Gastroesophageal sphincter (tissue), 3 donors: ENCODE results near the gene BMPR2.

Source experiments
- EP300 ChIP-seq: sonication (generic); formaldehyde crosslinking; IDR thresholded peaks from one replicate; pipeline ENCODE4 v1.6.1; 2017; ENCODE audit warnings: antibody characterized with exemption, mild to moderate bottlenecking
- POLR2A ChIP-seq, 2 donors: fragments of 450-650 bp; IDR thresholded peaks; one replicate each; pipeline ENCODE4 v1.6.1; 2017; ENCODE audit warnings: antibody characterized with exemption in 2 of 2, mild to moderate bottlenecking in 2 of 2, moderate library complexity in 1 of 2
- TF ChIP-seq, protein P1 (sequence below), 4 experiments: fragments of 200-600 bp in 2 of 4; fragments of 450-650 bp in 2 of 4; sonication (generic) in 1 of 4; IDR thresholded peaks; one replicate each; pipeline ENCODE4 v1.5.1; 2017 to 2019; ENCODE audit warnings: antibody characterized with exemption in 4 of 4, mild to moderate bottlenecking in 2 of 4, moderate library complexity in 2 of 4

DNA sequence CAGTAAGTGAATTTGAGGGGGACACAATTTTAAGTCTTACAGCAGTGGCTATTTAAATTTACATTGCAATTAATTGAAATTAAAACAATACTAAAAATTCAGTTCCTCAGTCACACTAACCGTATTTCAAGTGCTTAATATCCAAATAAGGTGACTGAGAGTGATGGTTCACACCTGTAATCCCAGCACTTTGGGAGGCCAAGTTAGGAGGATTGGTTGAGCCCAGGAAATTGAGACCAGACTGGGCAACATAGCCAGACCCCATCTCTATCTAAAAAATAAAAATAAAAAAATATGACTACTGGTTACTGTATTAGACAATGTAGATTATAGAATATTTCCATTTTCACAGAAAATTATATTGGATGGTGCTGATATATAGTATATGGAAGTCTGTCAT is 79.0 kb downstream of the BMPR2 start:
- TF ChIP-seq, protein P1, sequence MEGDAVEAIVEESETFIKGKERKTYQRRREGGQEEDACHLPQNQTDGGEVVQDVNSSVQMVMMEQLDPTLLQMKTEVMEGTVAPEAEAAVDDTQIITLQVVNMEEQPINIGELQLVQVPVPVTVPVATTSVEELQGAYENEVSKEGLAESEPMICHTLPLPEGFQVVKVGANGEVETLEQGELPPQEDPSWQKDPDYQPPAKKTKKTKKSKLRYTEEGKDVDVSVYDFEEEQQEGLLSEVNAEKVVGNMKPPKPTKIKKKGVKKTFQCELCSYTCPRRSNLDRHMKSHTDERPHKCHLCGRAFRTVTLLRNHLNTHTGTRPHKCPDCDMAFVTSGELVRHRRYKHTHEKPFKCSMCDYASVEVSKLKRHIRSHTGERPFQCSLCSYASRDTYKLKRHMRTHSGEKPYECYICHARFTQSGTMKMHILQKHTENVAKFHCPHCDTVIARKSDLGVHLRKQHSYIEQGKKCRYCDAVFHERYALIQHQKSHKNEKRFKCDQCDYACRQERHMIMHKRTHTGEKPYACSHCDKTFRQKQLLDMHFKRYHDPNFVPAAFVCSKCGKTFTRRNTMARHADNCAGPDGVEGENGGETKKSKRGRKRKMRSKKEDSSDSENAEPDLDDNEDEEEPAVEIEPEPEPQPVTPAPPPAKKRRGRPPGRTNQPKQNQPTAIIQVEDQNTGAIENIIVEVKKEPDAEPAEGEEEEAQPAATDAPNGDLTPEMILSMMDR (IDR thresholded peaks at IDR 0.05), result no peak
- TF ChIP-seq EP300 (no peak), POLR2A (IDR thresholded peaks at IDR 0.05) (no peak)
